ENCODE data around the gene MSX2.

MSX2 gene

GRCh38 chr5:174724484-174725260 is at the start of gene MSX2:
MSX2 (plus strand) TSS chr5:174724582; CDS start chr5:174724660, 78 bp downstream.
- DNase-seq (ENCODE audit: low spot score) = peak; percentile 37

GRCh38 chr5:174675110-174675509 is 49.3 kb upstream of the MSX2 start:
- DNase-seq (ENCODE audit: low spot score) = no peak

- DNase-seq (ENCODE audit: low spot score) = no peak
These were observed 48.5 kb upstream of the MSX2 start for GRCh38 chr5:174675916-174676315.

GRCh38 chr5:174678107-174678506 is 46.3 kb upstream of the MSX2 start:
- DNase-seq (ENCODE audit: low spot score) = no peak

GRCh38 chr5:174680901-174681565 is 43.3 kb upstream of the MSX2 start:
- no peak for DNase-seq (ENCODE audit: low spot score)

- DNase-seq (ENCODE audit: low spot score) = no peak
These were observed 36.9 kb upstream of the MSX2 start for GRCh38 chr5:174687503-174687902.

- no peak for DNase-seq (ENCODE audit: low spot score)
These were observed 35.7 kb upstream of the MSX2 start for GRCh38 chr5:174688441-174689354.

GRCh38 chr5:174690271-174690670 is 34.1 kb upstream of the MSX2 start:
- DNase-seq (ENCODE audit: low spot score) = no peak

GRCh38 chr5:174692381-174692780 is 32.0 kb upstream of the MSX2 start:
- DNase-seq (ENCODE audit: low spot score) = no peak

GRCh38 chr5:174692982-174693422 is 31.4 kb upstream of the MSX2 start:
- DNase-seq (ENCODE audit: low spot score) = no peak

- no peak for DNase-seq (ENCODE audit: low spot score)
These were observed 30.5 kb upstream of the MSX2 start for GRCh38 chr5:174693697-174694385.

- DNase-seq (ENCODE audit: low spot score) = no peak
These were observed 29.8 kb upstream of the MSX2 start for GRCh38 chr5:174694611-174695010.

- DNase-seq (ENCODE audit: low spot score) = no peak
These were observed 26.2 kb upstream of the MSX2 start for GRCh38 chr5:174698156-174698555.

- DNase-seq (ENCODE audit: low spot score) = no peak
These were observed 25.3 kb upstream of the MSX2 start for GRCh38 chr5:174699131-174699530.

GRCh38 chr5:174706997-174707572 is 17.3 kb upstream of the MSX2 start:
- DNase-seq (ENCODE audit: low spot score) = no peak

- no peak for DNase-seq (ENCODE audit: low spot score)
These were observed 16.7 kb upstream of the MSX2 start for GRCh38 chr5:174707671-174708070.

- DNase-seq (ENCODE audit: low spot score) = no peak
These were observed 15.7 kb upstream of the MSX2 start for GRCh38 chr5:174708476-174709207.

- DNase-seq (ENCODE audit: low spot score) = no peak
These were observed 9.6 kb upstream of the MSX2 start for GRCh38 chr5:174714751-174715150.

- no peak for DNase-seq (ENCODE audit: low spot score)
These were observed 8.6 kb upstream of the MSX2 start for GRCh38 chr5:174715804-174716203.

- DNase-seq (ENCODE audit: low spot score) = no peak
These were observed 6.4 kb upstream of the MSX2 start for GRCh38 chr5:174717826-174718455.

Data from hepatic stellate cell (primary cell).